MG63 (cell line): ENCODE results near the gene PPP1R12A. TPM values are rescaled to one million over a fixed set of nuclear protein-coding genes. Genes with fewer than 3 reads are reported as not detected.

ENCODE experiments used
- total RNA-seq: library from RNA; depleted of rRNA; stranded (reverse); fragments of >200 nt; shearing (Covaris generic); gene quantifications from 2 replicates; pipeline ENCODE4 v1.2.3, GENCODE V29; 2014; ENCODE audit warnings: low replicate concordance; rRNA removed

Gene PPP1R12A
- total RNA-seq, 1 experiment from 2014 or later: 47.4 TPM

Other genes with a start within 250 kb of the PPP1R12A start
- 25.5 and 80.3 TPM in 2 replicates for gene PAWR, start 244.1 kb downstream of the PPP1R12A start, total RNA-seq
- gene OTOGL, start 164.4 kb upstream of the PPP1R12A start, total RNA-seq: 0.32 TPM in 1 of 2 replicates, not detected in the other